Testis (tissue), 3 donors: ENCODE data around the gene LHFPL3. TPM values are rescaled to one million over a fixed set of nuclear protein-coding genes. Genes with fewer than 3 reads are reported as not detected.

Experiments
- DNase-seq: peaks from one replicate; pipeline ENCODE4 v3.0.0-alpha.2; 2019
- H3K27ac ChIP-seq, 2 donors: fragments of 200-600 bp; sonication (generic); one replicate each; pipeline ENCODE4 v1.5.1; 2019
- H3K27me3 ChIP-seq: fragments of 200-600 bp; sonication (generic); one replicate; pipeline ENCODE4 v1.5.1; 2019
- H3K36me3 ChIP-seq: fragments of 200-600 bp; sonication (generic); one replicate; pipeline ENCODE4 v1.5.1; 2017; ENCODE audit warnings: low read depth; ENCODE audit errors: missing control alignments
- H3K4me1 ChIP-seq: fragments of 200-600 bp; sonication (generic); one replicate; pipeline ENCODE4 v1.5.1; 2019
- H3K4me3 ChIP-seq, 2 donors: fragments of 200-600 bp; sonication (generic); one replicate each; pipeline ENCODE4 v1.5.1; 2017 to 2019
- H3K9me3 ChIP-seq: fragments of 200-600 bp; sonication (generic); one replicate; pipeline ENCODE4 v1.5.1; 2017
- POLR2A ChIP-seq: fragments of 450-650 bp; IDR thresholded peaks from one replicate; pipeline ENCODE4 v1.6.1; 2017; ENCODE audit warnings: antibody characterized with exemption, mild to moderate bottlenecking, moderate library complexity
- WGBS, 2 donors: methylation state at CpG; one replicate each; pipeline ENCODE4 v1.1.5; 2018; 5-methylcytosine and 5-hydroxymethylcytosine counted together
- intact Hi-C: fragments of 100-400 bp; cut with DNase I; formaldehyde crosslinking; loops from one replicate; pipeline ENCODE4 v1.15.1; 2023; ENCODE audit warnings: low total_unique reads
- polyA plus RNA-seq: library from polyadenylated mRNA; stranded (reverse); fragments of 350-450 nt; fragmentation: Illumina TruSeq; extraction: RNeasy Lipid Tissue Mini Kit (QIAGEN cat#74804); gene quantifications from one replicate; pipeline ENCODE4 v1.2.3, GENCODE V29; 2014; ENCODE audit warnings: low read depth, low replicate concordance; ENCODE audit not compliant: insufficient read depth
- total RNA-seq, 2 donors: library from RNA; depleted of rRNA; stranded (reverse); fragments of >200 nt; gene quantifications; one replicate each; pipeline ENCODE4 v1.2.3, GENCODE V29; 2016
- TF ChIP-seq, protein P1 (sequence below), 3 experiments: fragments of 450-650 bp in 2 of 3; fragments of 200-600 bp in 1 of 3; sonication (generic) in 1 of 3; IDR thresholded peaks; one replicate each; pipeline ENCODE4 v1.5.1; 2016 to 2019; ENCODE audit warnings: antibody characterized with exemption in 3 of 3, mild to moderate bottlenecking in 2 of 3, moderate library complexity in 1 of 3

LHFPL3 gene
- total and polyA plus RNA-seq, 3 donors from 2014 or later = 0.17 to 0.47 (median 0.19) TPM

DNA sequence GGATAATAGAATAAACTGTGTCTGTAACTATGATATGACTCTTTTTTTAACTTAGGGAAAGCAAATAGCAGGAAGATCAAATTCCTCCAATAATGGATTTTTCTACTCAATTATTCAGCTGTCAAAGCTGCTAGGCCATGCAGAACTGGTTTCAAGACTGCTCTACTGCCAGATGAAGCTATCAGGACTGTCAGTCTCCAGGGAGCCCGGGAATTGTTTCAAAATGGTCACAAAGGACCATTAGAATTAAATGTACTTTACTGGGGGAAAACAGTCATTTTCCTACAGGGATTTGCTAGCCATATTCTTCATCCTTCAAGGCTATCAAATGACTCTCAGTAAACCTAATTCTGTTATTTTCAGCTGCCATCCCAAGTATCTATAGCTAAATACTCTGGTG lies 276.3 kb downstream of the LHFPL3 start:
- Histone ChIP-seq H3K27me3 (no peaks in the 10 kb centered on the region), H3K4me3 (no peak overlapping the region), H3K9me3 (no peaks in the 10 kb centered on the region), H3K4me1 (no peaks in the 10 kb centered on the region), H3K27ac (no peak overlapping the region), H3K36me3 (no peaks in the 10 kb centered on the region)
- 61 to 79% methylated on average over 1 of the region's 1 CpG for WGBS, 2 donors
- intact Hi-C loops = no loop called here
- TF ChIP-seq POLR2A = no peak
- no peak for DNase-seq

DNA sequence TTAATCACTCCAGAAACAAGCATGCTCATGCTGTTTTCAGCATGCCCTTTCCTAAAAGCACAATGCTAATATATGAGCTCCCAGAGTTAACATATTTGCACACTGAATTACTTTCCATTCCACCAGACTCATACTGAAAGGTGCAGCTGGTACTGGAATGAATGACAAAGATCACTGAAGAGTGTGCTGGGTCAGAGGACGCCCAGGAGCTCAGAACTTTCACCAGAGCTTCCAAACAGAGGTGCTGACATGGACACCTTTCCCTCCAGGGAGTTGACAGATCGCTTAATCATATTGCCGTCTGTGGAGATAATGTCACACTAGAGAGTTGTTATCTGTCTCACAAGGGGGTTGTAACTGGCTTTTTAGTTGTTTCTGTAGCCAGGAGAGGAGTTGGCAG lies 292.9 kb downstream of the LHFPL3 start:
- WGBS, 2 donors = 38 to 53% methylated on average over 3 of the region's 3 CpGs
- no peak for DNase-seq
- TF ChIP-seq, protein P1, sequence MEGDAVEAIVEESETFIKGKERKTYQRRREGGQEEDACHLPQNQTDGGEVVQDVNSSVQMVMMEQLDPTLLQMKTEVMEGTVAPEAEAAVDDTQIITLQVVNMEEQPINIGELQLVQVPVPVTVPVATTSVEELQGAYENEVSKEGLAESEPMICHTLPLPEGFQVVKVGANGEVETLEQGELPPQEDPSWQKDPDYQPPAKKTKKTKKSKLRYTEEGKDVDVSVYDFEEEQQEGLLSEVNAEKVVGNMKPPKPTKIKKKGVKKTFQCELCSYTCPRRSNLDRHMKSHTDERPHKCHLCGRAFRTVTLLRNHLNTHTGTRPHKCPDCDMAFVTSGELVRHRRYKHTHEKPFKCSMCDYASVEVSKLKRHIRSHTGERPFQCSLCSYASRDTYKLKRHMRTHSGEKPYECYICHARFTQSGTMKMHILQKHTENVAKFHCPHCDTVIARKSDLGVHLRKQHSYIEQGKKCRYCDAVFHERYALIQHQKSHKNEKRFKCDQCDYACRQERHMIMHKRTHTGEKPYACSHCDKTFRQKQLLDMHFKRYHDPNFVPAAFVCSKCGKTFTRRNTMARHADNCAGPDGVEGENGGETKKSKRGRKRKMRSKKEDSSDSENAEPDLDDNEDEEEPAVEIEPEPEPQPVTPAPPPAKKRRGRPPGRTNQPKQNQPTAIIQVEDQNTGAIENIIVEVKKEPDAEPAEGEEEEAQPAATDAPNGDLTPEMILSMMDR (IDR thresholded peaks at IDR 0.05) = no peak
- no peak for TF ChIP-seq POLR2A
- H3K27ac ChIP-seq = no peak overlapping the region
- H3K4me3 ChIP-seq = no peak overlapping the region
- H3K9me3 ChIP-seq = no peaks in the 10 kb centered on the region
- H3K36me3 ChIP-seq = no peaks in the 10 kb centered on the region
- intact Hi-C loops = no loop called here
- no peaks in the 10 kb centered on the region for H3K27me3 ChIP-seq
- no peaks in the 10 kb centered on the region for H3K4me1 ChIP-seq

DNA sequence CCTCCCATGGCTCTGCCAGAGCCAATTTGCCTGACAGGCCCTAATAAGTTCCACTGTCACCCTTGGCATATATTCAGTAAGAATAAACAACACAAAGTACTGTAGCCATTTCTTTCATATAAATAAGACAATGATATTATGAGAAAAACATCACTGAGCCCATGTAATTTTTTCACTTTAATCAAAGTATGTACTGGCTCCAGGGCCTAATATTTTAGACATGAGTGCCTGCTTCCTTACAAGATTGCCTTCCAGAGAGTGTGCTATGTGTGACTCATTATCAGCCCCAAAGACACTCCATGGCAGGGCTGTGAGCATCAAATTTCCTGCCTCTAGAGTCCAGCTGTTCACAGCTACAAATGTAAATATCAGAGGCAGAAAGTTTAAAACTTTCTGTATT lies 297.6 kb downstream of the LHFPL3 start:
- Histone ChIP-seq H3K4me3 (no peak overlapping the region), H3K27ac (no peak overlapping the region), H3K4me1 (no peaks in the 10 kb centered on the region), H3K9me3 (no peaks in the 10 kb centered on the region), H3K27me3 (no peaks in the 10 kb centered on the region), H3K36me3 (no peaks in the 10 kb centered on the region)
- TF ChIP-seq, protein P1 (IDR thresholded peaks at IDR 0.05) = no peak
- intact Hi-C loops = no loop called here
- DNase-seq = no peak

DNA sequence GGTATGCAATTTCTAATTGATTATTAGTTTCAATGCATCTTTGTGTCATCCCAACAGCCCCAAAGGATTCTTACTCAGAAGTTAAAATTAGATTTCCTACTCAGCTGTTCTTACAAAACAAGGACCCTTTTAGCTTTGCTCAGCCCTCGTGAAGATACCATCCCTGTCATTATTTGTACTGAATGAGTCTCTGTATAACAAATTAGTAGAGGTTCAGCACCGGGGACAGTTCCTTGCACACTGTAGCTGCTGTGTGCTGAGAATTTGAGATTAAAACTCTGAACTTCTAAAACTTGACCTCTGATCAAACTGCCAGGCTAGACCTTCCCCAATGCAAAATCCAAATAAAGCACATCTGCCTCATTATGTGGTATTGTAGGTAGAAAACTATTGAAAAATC lies 299.1 kb downstream of the LHFPL3 start:
- 10 to 20% methylated on average over 2 of the region's 2 CpGs for WGBS, 2 donors
- H3K9me3 ChIP-seq = no peaks in the 10 kb centered on the region
- no peaks in the 10 kb centered on the region for H3K27me3 ChIP-seq
- DNase-seq = peak; percentile 45
- TF ChIP-seq, protein P1 (IDR thresholded peaks at IDR 0.05) = no peak
- no peak for TF ChIP-seq POLR2A
- H3K4me1 ChIP-seq = no peaks in the 10 kb centered on the region
- intact Hi-C loops = no loop called here
- no peak overlapping the region for H3K27ac ChIP-seq
- no peak overlapping the region for H3K4me3 ChIP-seq
- H3K36me3 ChIP-seq = no peaks in the 10 kb centered on the region

DNA sequence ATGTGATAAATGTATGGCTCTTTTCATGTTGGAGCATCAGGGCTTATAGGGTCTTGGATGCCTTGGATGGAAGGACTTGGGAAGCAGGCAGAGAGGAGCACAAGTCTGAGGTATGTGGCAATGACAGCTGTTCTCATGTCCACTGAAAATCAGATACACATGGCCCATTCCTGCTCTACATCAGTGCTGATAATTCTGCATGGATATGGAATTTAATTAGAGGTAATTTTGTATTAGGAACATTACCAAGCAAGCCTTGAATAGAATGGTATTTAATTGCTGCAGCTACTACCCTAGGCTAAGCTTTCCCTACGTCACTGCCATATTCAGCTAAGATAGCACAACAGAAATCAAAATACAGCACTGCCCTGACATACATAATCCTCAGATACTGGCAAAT lies 299.6 kb downstream of the LHFPL3 start:
- Histone ChIP-seq H3K4me3 (no peak overlapping the region), H3K27ac (no peak overlapping the region), H3K27me3 (no peaks in the 10 kb centered on the region), H3K36me3 (no peaks in the 10 kb centered on the region), H3K9me3 (no peaks in the 10 kb centered on the region), H3K4me1 (no peaks in the 10 kb centered on the region)
- WGBS, 2 donors = 83 to 90% methylated on average over 1 of the region's 1 CpG
- no peak for DNase-seq
- intact Hi-C loops = no loop called here
- TF ChIP-seq POLR2A = no peak
- TF ChIP-seq, protein P1 (IDR thresholded peaks at IDR 0.05) = no peak
